Osteoblast (primary cell): ENCODE data around the gene RMC1. TPM values are rescaled to one million over a fixed set of nuclear protein-coding genes. Genes with fewer than 3 reads are reported as not detected.

ENCODE experiments used
- DNase-seq: peaks from one replicate; pipeline ENCODE4 v3.0.0; 2011; ENCODE audit warnings: low spot score, mixed read lengths; ENCODE audit not compliant: insufficient read length; ENCODE audit errors: missing footprints
- H2AFZ ChIP-seq: 2 replicates; pipeline ENCODE4 v1.6.0; 2011; ENCODE audit warnings: mild to moderate bottlenecking, low read length
- H3K27ac ChIP-seq: 2 replicates; pipeline ENCODE4 v1.5.1; 2011; ENCODE audit warnings: mild to moderate bottlenecking, low read depth, low read length, moderate library complexity
- H3K27me3 ChIP-seq: 2 replicates; pipeline ENCODE4 v1.6.0; 2012; ENCODE audit warnings: mild to moderate bottlenecking, control low read depth, inconsistent platforms, low read length, moderate library complexity; ENCODE audit not compliant: insufficient read depth
- H3K36me3 ChIP-seq: 2 replicates; pipeline ENCODE4 v1.5.1; 2011; ENCODE audit warnings: mild to moderate bottlenecking, low read length, control low read depth, moderate library complexity; ENCODE audit not compliant: insufficient read depth
- H3K4me1 ChIP-seq: 2 replicates; pipeline ENCODE4 v1.5.1; 2011; ENCODE audit warnings: mild to moderate bottlenecking, low read length, control low read depth, moderate library complexity; ENCODE audit not compliant: insufficient read depth
- H3K4me2 ChIP-seq: 2 replicates; pipeline ENCODE4 v1.6.0; 2011; ENCODE audit warnings: mild to moderate bottlenecking, low read length; ENCODE audit not compliant: insufficient read depth
- H3K4me3 ChIP-seq: fragments of 200-600 bp; sonication (generic); 3 replicates; pipeline ENCODE4 v1.5.1; 2012; ENCODE audit warnings: mild to moderate bottlenecking, low read length, inconsistent platforms; ENCODE audit not compliant: insufficient read depth
- H3K79me2 ChIP-seq: 2 replicates; pipeline ENCODE4 v1.6.0; 2012; ENCODE audit warnings: mild to moderate bottlenecking, low read length, control low read depth, inconsistent platforms; ENCODE audit not compliant: insufficient read depth
- H3K9me3 ChIP-seq: 2 replicates; pipeline ENCODE4 v1.5.1; 2011; ENCODE audit warnings: low read depth, low read length, control low read depth
- H4K20me1 ChIP-seq: 2 replicates; pipeline ENCODE4 v1.6.0; 2012; ENCODE audit warnings: mild to moderate bottlenecking, low read length, control low read depth; ENCODE audit not compliant: insufficient read depth
- total RNA-seq: library from RNA; depleted of rRNA; stranded (reverse); fragments of >200 nt; gene quantifications from 2 replicates; pipeline ENCODE4 v1.2.3, GENCODE V29; 2012
- TF ChIP-seq, protein P1 (sequence below): IDR thresholded peaks from 2 replicates; pipeline ENCODE4 v1.5.1; 2011; ENCODE audit warnings: mild to moderate bottlenecking, low read depth, low read length, moderate library complexity; ENCODE audit errors: extremely low read depth

The RMC1 gene
- 22.8 and 26.2 TPM in 2 replicates for total RNA-seq

- DNase-seq: peak; percentile 98
Measured at GRCh38 chr18:23503038-23503962, at the start of gene RMC1. RMC1 (plus strand) TSS chr18:23503511; CDS start chr18:23503619, 108 bp downstream.

DNA sequence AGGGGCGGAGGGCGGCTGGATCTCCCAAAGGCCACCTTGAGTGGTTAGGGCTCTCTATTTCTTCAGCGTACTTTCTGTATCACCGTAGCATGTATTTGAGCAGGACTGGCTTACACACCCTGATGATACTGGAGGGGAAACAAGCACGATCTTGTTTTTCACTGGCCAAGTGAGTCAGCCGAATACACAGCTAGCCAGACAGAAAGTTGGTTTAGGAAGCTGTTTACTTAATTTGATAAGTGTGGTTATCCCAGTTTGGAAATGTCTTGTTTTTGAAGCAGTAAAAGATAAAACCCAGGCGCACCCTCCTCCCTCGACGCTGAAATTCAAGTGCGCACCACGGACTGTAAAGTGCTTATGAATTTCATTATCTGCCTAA, 49.6 kb upstream of the RMC1 start:
- Histone ChIP-seq H3K4me1 (peaks cover 22% of the 10 kb centered on the region), H3K36me3 (no peaks in the 10 kb centered on the region), H3K4me2 (peak overlapping the region; percentile 94), H3K4me3 (peak overlapping the region; percentile 100), H3K27me3 (no peaks in the 10 kb centered on the region), H3K79me2 (peaks cover 59% of the 10 kb centered on the region), H2AFZ (peak overlapping the region; percentile 98), H4K20me1 (peaks cover 38% of the 10 kb centered on the region), H3K27ac (peak overlapping the region; percentile 89), H3K9me3 (no peaks in the 10 kb centered on the region)
- DNase-seq: peak; percentile 82
- TF ChIP-seq, protein P1, sequence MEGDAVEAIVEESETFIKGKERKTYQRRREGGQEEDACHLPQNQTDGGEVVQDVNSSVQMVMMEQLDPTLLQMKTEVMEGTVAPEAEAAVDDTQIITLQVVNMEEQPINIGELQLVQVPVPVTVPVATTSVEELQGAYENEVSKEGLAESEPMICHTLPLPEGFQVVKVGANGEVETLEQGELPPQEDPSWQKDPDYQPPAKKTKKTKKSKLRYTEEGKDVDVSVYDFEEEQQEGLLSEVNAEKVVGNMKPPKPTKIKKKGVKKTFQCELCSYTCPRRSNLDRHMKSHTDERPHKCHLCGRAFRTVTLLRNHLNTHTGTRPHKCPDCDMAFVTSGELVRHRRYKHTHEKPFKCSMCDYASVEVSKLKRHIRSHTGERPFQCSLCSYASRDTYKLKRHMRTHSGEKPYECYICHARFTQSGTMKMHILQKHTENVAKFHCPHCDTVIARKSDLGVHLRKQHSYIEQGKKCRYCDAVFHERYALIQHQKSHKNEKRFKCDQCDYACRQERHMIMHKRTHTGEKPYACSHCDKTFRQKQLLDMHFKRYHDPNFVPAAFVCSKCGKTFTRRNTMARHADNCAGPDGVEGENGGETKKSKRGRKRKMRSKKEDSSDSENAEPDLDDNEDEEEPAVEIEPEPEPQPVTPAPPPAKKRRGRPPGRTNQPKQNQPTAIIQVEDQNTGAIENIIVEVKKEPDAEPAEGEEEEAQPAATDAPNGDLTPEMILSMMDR: no peak

More at GRCh38 chr18:23503038-23503962, at the start of gene RMC1:
- Histone ChIP-seq H3K9me3 (no peaks in the 10 kb centered on the region), H3K36me3 (peaks cover 22% of the 10 kb centered on the region), H4K20me1 (peaks cover 10% of the 10 kb centered on the region), H3K4me3 (peak within 1 kb of the TSS; percentile 98), H3K79me2 (peaks cover 41% of the 10 kb centered on the region), H3K4me2 (peak within 1 kb of the TSS; percentile 93), H2AFZ (peak within 1 kb of the TSS; percentile 97), H3K27me3 (no peaks in the 10 kb centered on the region), H3K4me1 (peaks cover 24% of the 10 kb centered on the region), H3K27ac (peak within 1 kb of the TSS; percentile 68)
- TF ChIP-seq, protein P1: no peak

- Histone ChIP-seq H3K27me3 (no peaks in the 10 kb centered on the region), H4K20me1 (peaks cover 66% of the 10 kb centered on the region), H3K4me3 (no peak overlapping the region), H3K27ac (no peak overlapping the region), H3K9me3 (no peaks in the 10 kb centered on the region), H2AFZ (no peak overlapping the region), H3K4me1 (peaks cover 22% of the 10 kb centered on the region), H3K36me3 (no peaks in the 10 kb centered on the region), H3K4me2 (no peak overlapping the region), H3K79me2 (peaks cover 91% of the 10 kb centered on the region)
- TF ChIP-seq, protein P1: no peak
- no peak for DNase-seq
Measured at GRCh38 chr18:23456835-23457234, 46.5 kb upstream of the RMC1 start.

- TF ChIP-seq, protein P1: no peak
- Histone ChIP-seq H3K9me3 (no peaks in the 10 kb centered on the region), H4K20me1 (peaks cover 75% of the 10 kb centered on the region), H3K27ac (no peak overlapping the region), H3K4me2 (no peak overlapping the region), H2AFZ (no peak overlapping the region), H3K4me1 (peaks cover 14% of the 10 kb centered on the region), H3K27me3 (no peaks in the 10 kb centered on the region), H3K79me2 (peaks cover 96% of the 10 kb centered on the region), H3K4me3 (no peak overlapping the region), H3K36me3 (peaks cover 19% of the 10 kb centered on the region)
- no peak for DNase-seq
Measured at GRCh38 chr18:23458830-23459529, 44.3 kb upstream of the RMC1 start.
